Skin epidermis (tissue), 12 donors: Measurements from ENCODE around the gene AFF2.

Experiments
- H3K27ac ChIP-seq, 21 experiments: fragments of 200-600 bp; sonication (generic) in 11 of 21; one replicate each; pipeline ENCODE4 v1.5.0; 2020; ENCODE audit warnings: mild to moderate bottlenecking in 3 of 21, inconsistent platforms in 2 of 21, moderate library complexity in 2 of 21
- H3K4me3 ChIP-seq, 7 experiments: fragments of 200-600 bp; sonication (generic) in 2 of 7; one replicate each; pipeline ENCODE4 v1.5.0; 2020; ENCODE audit warnings: inconsistent platforms in 2 of 7, mild to moderate bottlenecking in 2 of 7, moderate library complexity in 1 of 7

Gene AFF2

DNA sequence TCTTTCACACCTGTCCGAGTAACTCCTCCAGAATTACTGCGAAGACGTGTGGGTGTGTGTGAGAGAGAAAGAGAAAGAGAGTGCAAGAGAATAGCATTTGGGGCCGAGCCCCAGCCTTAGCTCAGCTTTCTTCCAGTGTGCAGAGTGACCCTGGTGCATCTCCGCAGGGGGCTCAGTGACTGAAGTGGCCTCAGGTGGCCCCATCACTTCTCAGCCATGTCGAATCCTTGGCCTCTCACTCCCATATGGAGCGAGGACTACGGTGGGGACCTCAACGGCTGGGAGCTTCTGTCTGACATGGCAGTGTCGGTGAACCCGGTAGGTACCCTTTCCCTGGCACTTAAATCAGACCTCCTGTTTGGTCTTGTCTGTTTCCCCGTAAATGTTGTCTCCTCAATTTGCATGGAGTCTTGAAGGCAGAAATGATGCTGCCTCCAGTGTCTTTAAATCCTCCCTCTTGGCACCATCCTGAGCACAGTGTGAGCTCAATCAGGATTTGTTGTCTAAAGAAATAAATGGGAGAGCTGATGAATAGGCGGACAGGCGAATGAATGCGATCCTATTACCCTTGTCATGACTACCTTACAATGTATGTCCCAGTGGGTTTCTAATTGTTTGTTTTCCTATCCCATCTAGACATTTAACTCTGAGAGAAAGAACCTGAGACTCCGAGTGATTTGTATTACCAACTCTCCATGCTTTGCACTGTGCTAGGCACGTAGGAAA is 305.9 kb downstream of the AFF2 start:
- Histone ChIP-seq H3K27ac (no peak overlapping the region), H3K4me3 (no peak overlapping the region)

GRCh38 chrX:148808833-148809232 is 308.4 kb downstream of the AFF2 start:
- Histone ChIP-seq H3K4me3 (no peak overlapping the region), H3K27ac (no peak overlapping the region)

- no peak overlapping the region for H3K27ac ChIP-seq
Measured at GRCh38 chrX:148811236-148811635, 310.8 kb downstream of the AFF2 start.

DNA sequence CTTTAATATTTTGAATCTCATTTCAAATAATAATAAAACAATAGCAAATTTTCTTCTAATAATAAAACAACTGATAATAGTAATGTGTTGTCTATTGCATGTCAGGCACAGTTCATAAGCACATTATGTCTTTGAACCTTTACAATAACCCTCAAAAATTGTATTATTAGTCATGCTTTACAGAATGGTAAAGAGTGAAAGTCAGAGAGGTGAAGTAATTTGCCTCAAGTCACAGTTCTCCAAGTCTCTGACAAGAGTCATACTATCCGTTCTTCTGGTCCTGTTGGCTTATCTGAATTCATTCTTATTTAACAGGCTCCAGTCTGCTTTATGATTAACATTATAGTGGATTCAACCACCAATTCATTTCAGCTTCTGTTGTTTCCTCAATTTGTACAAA is 313.0 kb downstream of the AFF2 start:
- no peak overlapping the region for H3K4me3 ChIP-seq
- H3K27ac ChIP-seq = no peak overlapping the region

More at GRCh38 chrX:148811236-148811635, 310.8 kb downstream of the AFF2 start:
- no peak overlapping the region for H3K4me3 ChIP-seq

DNA sequence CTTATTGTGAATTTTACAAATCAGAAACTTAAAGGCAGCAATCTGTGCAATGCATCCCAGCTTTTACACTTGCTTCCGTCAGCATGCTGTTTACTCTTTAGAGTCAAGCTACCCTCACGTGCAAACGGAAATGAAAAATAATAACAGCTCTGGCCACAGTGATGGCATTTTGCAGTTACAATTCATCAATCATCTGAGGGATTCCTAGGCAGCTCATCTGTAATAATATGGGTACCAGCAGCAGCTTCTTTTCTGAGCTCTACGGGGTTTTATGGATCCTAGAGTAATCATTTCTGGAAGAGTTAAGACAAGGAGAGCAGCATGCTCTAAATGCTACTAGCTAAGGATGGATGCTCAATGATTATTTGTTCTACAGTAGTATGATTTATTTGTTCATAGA is 313.6 kb downstream of the AFF2 start:
- H3K27ac ChIP-seq = no peak overlapping the region
- no peak overlapping the region for H3K4me3 ChIP-seq

DNA sequence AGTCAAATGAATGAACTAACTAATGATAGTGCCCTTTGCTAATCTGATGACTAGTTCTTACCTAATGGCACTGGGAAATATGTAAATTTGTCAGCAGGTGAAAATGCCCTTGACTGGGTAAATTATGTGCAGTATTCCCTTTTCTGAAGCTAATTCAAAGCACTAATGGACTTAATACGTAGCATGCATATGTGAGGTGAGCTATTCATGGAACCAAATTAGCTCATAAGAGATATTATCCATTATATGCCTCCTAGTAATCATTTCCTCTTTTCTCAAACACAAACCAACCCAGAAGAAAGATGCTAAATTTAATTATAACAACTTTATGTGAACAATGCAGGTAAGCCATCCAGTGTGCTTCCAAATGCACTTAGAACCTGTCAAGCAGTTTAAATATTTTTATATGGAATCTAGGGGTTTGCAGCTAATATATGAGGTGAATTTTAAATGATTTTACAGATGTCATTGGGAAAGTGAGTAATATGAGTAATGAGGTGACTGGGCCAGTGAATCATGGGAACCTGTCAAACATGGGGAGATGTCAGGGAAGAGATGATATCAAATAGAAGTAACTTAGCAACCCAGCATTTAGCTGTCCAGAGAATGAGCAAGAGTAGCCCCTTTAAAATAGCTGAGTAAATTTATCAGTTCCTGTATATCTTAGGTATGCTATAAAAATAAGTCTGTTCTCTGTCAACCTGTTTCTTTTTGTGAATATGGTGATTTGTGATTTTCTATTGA is 315.0 kb downstream of the AFF2 start:
- H3K27ac ChIP-seq = no peak overlapping the region

GRCh38 chrX:148823986-148824385 is 323.6 kb downstream of the AFF2 start:
- Histone ChIP-seq H3K27ac (no peak overlapping the region), H3K4me3 (no peak overlapping the region)

More for the DNA sequence above, 315.0 kb downstream of the AFF2 start:
- no peak overlapping the region for H3K4me3 ChIP-seq

GRCh38 chrX:148825696-148826095 is 325.3 kb downstream of the AFF2 start:
- Histone ChIP-seq H3K4me3 (no peak overlapping the region), H3K27ac (no peak overlapping the region)

DNA sequence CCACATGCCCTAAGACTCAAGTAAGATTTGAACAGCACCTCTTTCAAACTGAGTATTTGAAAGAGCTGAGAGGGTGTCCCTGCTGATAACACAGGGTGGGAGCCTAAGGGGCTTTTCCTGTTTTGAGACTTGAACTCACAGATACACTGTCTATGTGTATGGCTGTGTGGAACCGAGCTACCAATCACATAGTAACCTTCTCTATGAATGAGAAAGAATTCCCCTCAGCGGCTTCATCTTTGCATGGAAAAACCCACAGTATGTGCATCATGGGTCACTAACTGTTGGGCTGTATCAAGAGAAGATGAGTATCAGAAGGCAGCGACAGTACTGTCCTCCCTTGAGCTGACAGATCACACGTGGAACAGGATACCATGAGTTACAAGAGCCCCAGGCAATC is 336.3 kb downstream of the AFF2 start:
- Histone ChIP-seq H3K27ac (no peak overlapping the region), H3K4me3 (no peak overlapping the region)

- no peak overlapping the region for H3K4me3 ChIP-seq
- H3K27ac ChIP-seq = no peak overlapping the region
Measured at GRCh38 chrX:148850631-148851030, 350.2 kb downstream of the AFF2 start.

- no peak overlapping the region for H3K27ac ChIP-seq
- H3K4me3 ChIP-seq = no peak overlapping the region
Measured at GRCh38 chrX:148854306-148854705, 353.9 kb downstream of the AFF2 start.

DNA sequence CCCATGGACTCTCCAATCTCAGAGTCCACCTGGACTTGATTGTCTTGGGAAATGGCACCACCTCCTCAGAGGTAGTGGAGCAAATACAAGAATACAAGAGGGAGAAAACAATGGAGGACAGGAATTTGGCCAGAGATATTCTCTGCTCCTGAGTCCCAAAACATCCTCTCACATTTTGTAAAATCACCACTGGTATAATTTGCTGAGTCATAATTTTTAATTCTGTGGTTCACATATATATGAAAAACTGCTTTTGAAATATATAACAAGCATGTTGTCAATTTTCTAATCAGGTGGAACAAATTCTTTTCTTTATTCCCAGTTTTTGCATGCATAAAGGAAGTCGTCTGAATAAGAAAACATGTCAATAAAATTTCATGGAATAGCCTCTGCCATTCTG is 356.1 kb downstream of the AFF2 start:
- Histone ChIP-seq H3K4me3 (no peak overlapping the region), H3K27ac (no peak overlapping the region)

DNA sequence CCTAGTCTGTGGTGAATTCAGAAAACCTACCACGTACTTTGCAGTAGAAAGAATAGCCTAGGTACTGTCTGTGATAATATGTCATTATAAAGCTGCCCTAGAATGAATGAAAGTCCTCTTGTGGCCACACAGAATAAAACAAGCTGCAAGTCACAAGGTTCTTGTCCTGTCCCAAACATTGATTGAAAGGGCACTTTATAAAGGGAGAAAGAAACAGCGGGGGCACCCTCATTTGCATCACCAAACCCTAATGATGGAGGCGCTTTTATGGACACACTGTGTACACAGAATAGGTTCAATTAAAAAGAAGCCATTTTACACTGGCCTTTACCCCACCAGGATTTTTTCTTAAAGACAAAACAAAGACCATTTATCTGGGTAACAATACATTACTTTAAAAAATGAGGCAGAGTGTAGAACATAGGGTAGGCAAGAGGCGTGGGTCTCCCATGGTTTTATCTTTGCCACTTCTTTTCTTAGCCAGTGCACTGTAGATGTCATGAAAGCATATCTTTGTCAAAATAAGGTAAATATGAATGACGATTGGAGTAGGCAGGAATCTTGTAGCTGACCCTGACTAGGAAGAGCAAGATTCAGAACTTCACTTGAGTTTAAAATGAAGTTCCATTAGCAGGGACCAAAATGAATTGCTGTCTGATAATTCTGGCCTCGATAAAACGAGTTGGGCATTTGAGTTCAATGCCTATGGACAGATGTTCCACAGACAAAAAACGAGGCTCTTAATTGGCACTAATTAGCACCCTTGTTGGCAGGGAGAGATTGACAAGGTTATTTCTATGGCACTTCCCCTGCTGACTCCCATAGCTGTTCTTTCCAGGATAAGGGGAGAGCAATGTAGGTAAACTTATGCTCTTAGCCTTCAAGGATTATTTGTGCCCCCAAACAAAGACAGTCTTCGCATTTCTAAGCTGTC is 365.1 kb downstream of the AFF2 start:
- H3K4me3 ChIP-seq = no peak overlapping the region
- H3K27ac ChIP-seq = no peak overlapping the region

GRCh38 chrX:148867596-148867995 is 367.2 kb downstream of the AFF2 start:
- H3K4me3 ChIP-seq = no peak overlapping the region

GRCh38 chrX:148871422-148872160 is 371.2 kb downstream of the AFF2 start:
- H3K4me3 ChIP-seq = no peak overlapping the region

More at GRCh38 chrX:148867596-148867995, 367.2 kb downstream of the AFF2 start:
- H3K27ac ChIP-seq = no peak overlapping the region

DNA sequence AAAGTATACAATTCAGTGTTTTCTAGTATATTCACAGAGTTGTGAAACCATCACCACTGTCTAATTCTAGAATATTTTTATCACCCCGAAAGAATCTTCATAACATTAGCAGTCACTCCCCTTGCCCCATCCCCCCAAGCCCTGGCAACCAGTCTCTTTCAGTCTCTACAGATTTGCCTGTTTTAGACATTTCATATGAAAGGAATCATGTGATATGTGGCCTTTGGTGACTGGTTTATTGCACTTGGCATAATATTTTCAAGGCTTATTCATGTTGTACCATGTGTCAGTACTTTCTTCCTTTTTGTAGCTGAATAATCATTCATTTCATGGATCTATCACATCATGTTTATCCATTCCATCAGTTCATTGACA is 371.7 kb downstream of the AFF2 start:
- Histone ChIP-seq H3K27ac (no peak overlapping the region), H3K4me3 (no peak overlapping the region)

More at GRCh38 chrX:148871422-148872160, 371.2 kb downstream of the AFF2 start:
- peak overlapping the region in 2 of 21 experiments; percentile 39 to 42 for H3K27ac ChIP-seq

- no peak overlapping the region for H3K4me3 ChIP-seq
- H3K27ac ChIP-seq = no peak overlapping the region
Measured at GRCh38 chrX:148872881-148873280, 372.5 kb downstream of the AFF2 start.

- no peak overlapping the region for H3K4me3 ChIP-seq
Measured at GRCh38 chrX:148874636-148875246, 374.3 kb downstream of the AFF2 start.

DNA sequence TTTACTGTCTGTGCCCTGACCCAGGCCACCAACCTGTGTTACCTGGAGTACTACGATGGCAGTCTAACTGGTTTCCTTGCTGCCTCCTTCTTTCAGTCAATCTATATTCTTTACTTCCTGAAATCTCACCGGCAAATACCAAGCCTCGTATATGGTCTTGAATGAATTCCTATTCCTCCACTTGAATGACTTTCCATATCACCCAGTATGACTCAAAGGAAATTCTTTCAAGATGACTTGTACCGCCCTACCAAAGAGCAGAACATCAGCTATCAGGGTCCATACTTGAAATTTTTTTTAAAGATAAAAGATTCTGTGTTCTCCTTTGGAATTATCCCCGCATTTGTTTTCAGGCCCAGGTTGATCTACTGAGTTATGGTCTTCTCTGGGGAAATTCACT is 378.0 kb downstream of the AFF2 start:
- Histone ChIP-seq H3K27ac (no peak overlapping the region), H3K4me3 (no peak overlapping the region)

More at GRCh38 chrX:148874636-148875246, 374.3 kb downstream of the AFF2 start:
- H3K27ac ChIP-seq = no peak overlapping the region
